NCI-H446 treated with DMSO at 0.1 percent for 48 hours (cell line): Measurements from ENCODE around the gene CARS1.
A peak's percentile ranks its signal among the peaks of the same experiment; 100 is the strongest.

ENCODE experiments used
- DNase-seq: peaks from one replicate; lab custom pipeline; 2025; lab: John Stamatoyannopoulos, UW

Gene CARS1

GRCh38 chr11:3037040-3037944, 19.9 kb downstream of the CARS1 start:
- DNase-seq, result peak; percentile 8

- no peak for DNase-seq
Measured at GRCh38 chr11:3036419-3036818, 20.8 kb downstream of the CARS1 start.

GRCh38 chr11:3035333-3035732, 21.9 kb downstream of the CARS1 start:
- no peak for DNase-seq

GRCh38 chr11:3030289-3031070, 26.7 kb downstream of the CARS1 start:
- no peak for DNase-seq

- DNase-seq, result no peak
Measured at GRCh38 chr11:3028813-3029212, 28.4 kb downstream of the CARS1 start.

- no peak for DNase-seq
Measured at GRCh38 chr11:3026803-3027202, 30.4 kb downstream of the CARS1 start.

- no peak for DNase-seq
Measured at GRCh38 chr11:3022982-3023381, 34.2 kb downstream of the CARS1 start.

- DNase-seq, result no peak
Measured at GRCh38 chr11:3022300-3022967, 34.8 kb downstream of the CARS1 start.

- DNase-seq, result no peak
Measured at GRCh38 chr11:3021125-3021524, 36.1 kb downstream of the CARS1 start.

- DNase-seq, result no peak
Measured at GRCh38 chr11:3020011-3020410, 37.2 kb downstream of the CARS1 start.

GRCh38 chr11:3018596-3018995, 38.6 kb downstream of the CARS1 start:
- no peak for DNase-seq

GRCh38 chr11:3016861-3017260, 40.4 kb downstream of the CARS1 start:
- no peak for DNase-seq

- no peak for DNase-seq
Measured at GRCh38 chr11:3015796-3016195, 41.4 kb downstream of the CARS1 start.

GRCh38 chr11:3014943-3015342, 42.3 kb downstream of the CARS1 start:
- no peak for DNase-seq

GRCh38 chr11:3014057-3014938, 42.9 kb downstream of the CARS1 start:
- no peak for DNase-seq

- DNase-seq, result no peak
Measured at GRCh38 chr11:3011891-3012885, 45.0 kb downstream of the CARS1 start.

- no peak for DNase-seq
Measured at GRCh38 chr11:3010521-3011275, 46.5 kb downstream of the CARS1 start.

GRCh38 chr11:3010004-3010403, 47.2 kb downstream of the CARS1 start:
- no peak for DNase-seq

GRCh38 chr11:3009481-3009880, 47.7 kb downstream of the CARS1 start:
- DNase-seq, result no peak
